Measurements from ENCODE around the gene CNN1. TPM values are rescaled to one million over a fixed set of nuclear protein-coding genes. Genes with fewer than 3 reads are reported as not detected.

Gene CNN1
- total RNA-seq, 1 experiment from 2014 or later = 0.44 TPM

GRCh38 chr19:11506967-11507366 is 31.7 kb upstream of the CNN1 start:
- H3K27ac ChIP-seq = no peak overlapping the region
- POLR2A ChIA-PET (ENCODE audit: unreplicated experiment) = no interaction called here
- TF ChIP-seq EZH2 (IDR thresholded peaks at IDR 0.05; ENCODE audit: low read depth) = no peak
- TF ChIP-seq CTCF (conservative IDR thresholded peaks at IDR 0.05) = no peak

GRCh38 chr19:11507370-11508078 is 31.1 kb upstream of the CNN1 start:
- H3K4me1 ChIP-seq (replicated peaks; ENCODE audit: insufficient read depth) = peaks cover 11% of the 10 kb centered on the region
- no peaks in the 10 kb centered on the region for H3K36me3 ChIP-seq (ENCODE audit: low read depth)
- H3K4me2 ChIP-seq = no peak overlapping the region
- TF ChIP-seq EZH2 (IDR thresholded peaks at IDR 0.05; ENCODE audit: low read depth) (no peak), CTCF (conservative IDR thresholded peaks at IDR 0.05) (no peak)
- H3K79me2 ChIP-seq (ENCODE audit: low read depth) = peaks cover 11% of the 10 kb centered on the region; the same call in 1 of the 2 replicates
- no peak overlapping the region for H3K27ac ChIP-seq
- BruUV-seq (replicated peaks) = no TSS peak
- H3K27me3 ChIP-seq (ENCODE audit: insufficient read depth, low read depth) = no peaks in the 10 kb centered on the region
- DNase-seq = no peak
- POLR2A ChIA-PET (ENCODE audit: unreplicated experiment) = no interaction called here
- H4K20me1 ChIP-seq (ENCODE audit: insufficient read depth) = no peaks in the 10 kb centered on the region
- intact Hi-C loops (cut with micrococcal nuclease; ENCODE audit: unreplicated experiment) = loop anchor here (5.0 kb wide), 1 partner anchor 135 kb away; no protein-coding TSS in a partner anchor
- CTCF ChIA-PET = no interaction called here
- no peaks in the 10 kb centered on the region for H3K9me2 ChIP-seq (ENCODE audit: insufficient read depth)
- no peak overlapping the region for H3K4me3 ChIP-seq
- H2AFZ ChIP-seq = no peak overlapping the region
- no peaks in the 10 kb centered on the region for H3K9me3 ChIP-seq (ENCODE audit: insufficient read depth, low read depth)
- H3F3A ChIP-seq (ENCODE audit: insufficient read depth, low read depth) = peaks cover 8% of the 10 kb centered on the region; the same call in 1 of the 2 replicates

More at GRCh38 chr19:11506967-11507366, 31.7 kb upstream of the CNN1 start:
- Histone ChIP-seq H3K36me3 (ENCODE audit: low read depth) (no peaks in the 10 kb centered on the region), H2AFZ (no peak overlapping the region), H4K20me1 (ENCODE audit: insufficient read depth) (no peaks in the 10 kb centered on the region), H3K4me2 (no peak overlapping the region), H3K9me2 (ENCODE audit: insufficient read depth) (no peaks in the 10 kb centered on the region), H3K27me3 (ENCODE audit: insufficient read depth, low read depth) (no peaks in the 10 kb centered on the region), H3K4me3 (no peak overlapping the region), H3F3A (ENCODE audit: insufficient read depth, low read depth) (peaks cover 8% of the 10 kb centered on the region; the same call in 1 of the 2 replicates), H3K9me3 (ENCODE audit: insufficient read depth, low read depth) (no peaks in the 10 kb centered on the region), H3K4me1 (replicated peaks; ENCODE audit: insufficient read depth) (peaks cover 11% of the 10 kb centered on the region), H3K79me2 (ENCODE audit: low read depth) (peaks cover 11% of the 10 kb centered on the region; the same call in 1 of the 2 replicates)
- BruUV-seq (replicated peaks) = no TSS peak
- intact Hi-C loops (cut with micrococcal nuclease; ENCODE audit: unreplicated experiment) = loop anchor here (5.0 kb wide), 1 partner anchor 135 kb away; no protein-coding TSS in a partner anchor
- CTCF ChIA-PET = no interaction called here
- no peak for DNase-seq

- Histone ChIP-seq H3K4me3 (no peak overlapping the region), H3K9me2 (ENCODE audit: insufficient read depth) (no peaks in the 10 kb centered on the region), H3K4me2 (no peak overlapping the region), H3K36me3 (ENCODE audit: low read depth) (no peaks in the 10 kb centered on the region), H3F3A (ENCODE audit: insufficient read depth, low read depth) (no peaks in the 10 kb centered on the region), H3K27me3 (ENCODE audit: insufficient read depth, low read depth) (no peaks in the 10 kb centered on the region), H3K9me3 (ENCODE audit: insufficient read depth, low read depth) (no peaks in the 10 kb centered on the region), H3K4me1 (replicated peaks; ENCODE audit: insufficient read depth) (0 out of 2 replicates have a peak, but pooled peaks cover 4% of the 10 kb centered on the region), H3K27ac (no peak overlapping the region), H3K79me2 (ENCODE audit: low read depth) (no peaks in the 10 kb centered on the region), H4K20me1 (ENCODE audit: insufficient read depth) (no peaks in the 10 kb centered on the region), H2AFZ (no peak overlapping the region)
- DNase-seq = no peak
- TF ChIP-seq EZH2 (IDR thresholded peaks at IDR 0.05; ENCODE audit: low read depth) = no peak
- no peak for TF ChIP-seq CTCF (conservative IDR thresholded peaks at IDR 0.05)
- intact Hi-C loops (cut with micrococcal nuclease; ENCODE audit: unreplicated experiment) = no loop called here
- POLR2A ChIA-PET (ENCODE audit: unreplicated experiment) = no interaction called here
- no TSS peak for BruUV-seq (replicated peaks)
- CTCF ChIA-PET = no interaction called here
Observed at GRCh38 chr19:11510444-11510843, 28.2 kb upstream of the CNN1 start.

Measured in PC-9 (cell line).